Ovary (tissue), 9 donors: ENCODE measurements around the gene CCAR1. TPM values are rescaled to one million over a fixed set of nuclear protein-coding genes. Genes with fewer than 3 reads are reported as not detected.

Experiments used
- DNase-seq, 5 donors: peaks; one replicate each; pipeline ENCODE4 v3.0.0-alpha.2; 2019 to 2020
- H3K27ac ChIP-seq, 2 donors: fragments of 200-600 bp; one replicate each; pipeline versions ENCODE4 v1.5.1 to v1.8.0; 2019 to 2022
- H3K27me3 ChIP-seq: fragments of 200-600 bp; one replicate; pipeline ENCODE4 v1.8.0; 2022
- H3K36me3 ChIP-seq: fragments of 200-600 bp; sonication (generic); one replicate; pipeline ENCODE4 v1.5.1; 2019
- H3K4me1 ChIP-seq: one replicate; pipeline ENCODE4 v1.8.1; 2013; ENCODE audit warnings: mild to moderate bottlenecking, moderate library complexity; ENCODE audit not compliant: insufficient read depth
- H3K4me3 ChIP-seq: fragments of 200-600 bp; sonication (generic); one replicate; pipeline ENCODE4 v1.5.1; 2017
- H3K9me3 ChIP-seq, 2 donors: fragments of 200-600 bp in 1 of 2; sonication (generic) in 1 of 2; one replicate each; pipeline versions ENCODE4 v1.5.1 to v1.8.1; 2013 to 2019; ENCODE audit warnings: mild to moderate bottlenecking in 1 of 2, moderate library complexity in 1 of 2
- CTCF ChIP-seq, 3 donors: fragments of 450-650 bp in 2 of 3; fragments of 200-600 bp in 1 of 3; IDR thresholded peaks; one replicate each; pipeline versions ENCODE4 v1.5.1 to v1.8.0; 2016 to 2022; ENCODE audit warnings: antibody characterized with exemption in 3 of 3, mild to moderate bottlenecking in 1 of 3
- EP300 ChIP-seq: sonication (generic); formaldehyde crosslinking; IDR thresholded peaks from one replicate; pipeline ENCODE4 v1.6.1; 2017; ENCODE audit warnings: antibody characterized with exemption
- POLR2A ChIP-seq: fragments of 450-650 bp; IDR thresholded peaks from one replicate; pipeline ENCODE4 v1.6.1; 2017; ENCODE audit warnings: antibody characterized with exemption, mild to moderate bottlenecking, moderate library complexity
- WGBS, 3 donors: extraction: QIAGEN DNeasy Blood & Tissue Kit in 1 of 3; methylation state at CpG; one replicate each; pipeline versions ENCODE4 v1.1.5 to v1.1.7; 2013 to 2017; 5-methylcytosine and 5-hydroxymethylcytosine counted together
- intact Hi-C, 4 donors: fragments of 100-400 bp; cut with DNase I; formaldehyde crosslinking; loops; one replicate each; pipeline versions ENCODE4 v1.11.0 to v1.15.1; 2022 to 2023
- polyA plus RNA-seq, 2 donors: library from polyadenylated mRNA; stranded (reverse); fragments of 200-250 nt in 1 of 2; fragments of 350-450 nt in 1 of 2; fragmentation: Illumina TruSeq in 1 of 2; extraction: RNeasy Lipid Tissue Mini Kit (QIAGEN cat#74804) in 1 of 2; gene quantifications; one replicate each; pipeline ENCODE4 v1.2.3, GENCODE V29; 2013 to 2014
- total RNA-seq, 7 donors: library from RNA; depleted of rRNA in 2 of 7; stranded (reverse); fragments of >200 nt in 2 of 7; fragmentation: NEBNext Ultra II Directional in 3 of 7; extraction: Animal tissue kit (Norgen Biotek cat#: 25700) in 3 of 7; gene quantifications; one replicate each; pipeline versions ENCODE4 v1.1.0 to v1.2.4, GENCODE V29; 2016 to 2023
- donor health status: DM: no; HTN: no; CAD: no; lungs with moderate emphysema.
- donor health status: DM: no; HTN: no; CAD: no.
- donor health status: Bipolar disorder and iron deficiency.
- donor health status: DM: yes; HTN: yes; CAD: no.
- donor health status: DM: no; HTN: no; CAD: no.
- donor health status: DM: yes; HTN: yes; CAD: no.

CCAR1 gene
- total and polyA plus RNA-seq, 9 donors, result 22.0 to 65.4 (median 50.9) TPM

DNA sequence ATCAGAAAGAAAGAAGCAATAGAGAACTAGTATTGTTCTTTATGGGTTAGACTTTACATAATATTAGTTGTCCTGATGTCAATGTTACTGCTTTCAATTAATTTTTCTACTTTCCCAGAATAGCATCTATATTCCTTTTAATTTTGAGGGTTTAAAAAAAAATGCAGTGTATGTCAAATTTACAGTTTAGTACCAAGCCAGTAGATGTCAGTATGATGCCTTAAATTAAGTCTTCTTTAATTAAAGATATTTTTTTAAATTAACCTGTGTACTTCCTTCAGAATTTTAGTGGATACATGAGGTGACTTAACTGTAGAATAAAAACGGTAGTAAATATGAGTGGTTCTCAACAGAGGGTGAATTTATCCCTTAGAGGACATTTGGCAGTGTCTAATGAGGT lies 71.1 kb downstream of the CCAR1 start:
- TF ChIP-seq EP300 (no peak), POLR2A (no peak), CTCF (IDR thresholded peaks at IDR 0.05) (no peak)
- 36 to 61% (median 50%) methylated on average over 1 of the region's 1 CpG for WGBS, 3 donors
- Histone ChIP-seq H3K4me3 (no peak overlapping the region), H3K27ac (no peak overlapping the region), H3K27me3 (no peaks in the 10 kb centered on the region), H3K36me3 (no peaks in the 10 kb centered on the region), H3K9me3 (no peaks in the 10 kb centered on the region), H3K4me1 (no peaks in the 10 kb centered on the region)
- intact Hi-C loops, result no loop called here
- no peak for DNase-seq

DNA sequence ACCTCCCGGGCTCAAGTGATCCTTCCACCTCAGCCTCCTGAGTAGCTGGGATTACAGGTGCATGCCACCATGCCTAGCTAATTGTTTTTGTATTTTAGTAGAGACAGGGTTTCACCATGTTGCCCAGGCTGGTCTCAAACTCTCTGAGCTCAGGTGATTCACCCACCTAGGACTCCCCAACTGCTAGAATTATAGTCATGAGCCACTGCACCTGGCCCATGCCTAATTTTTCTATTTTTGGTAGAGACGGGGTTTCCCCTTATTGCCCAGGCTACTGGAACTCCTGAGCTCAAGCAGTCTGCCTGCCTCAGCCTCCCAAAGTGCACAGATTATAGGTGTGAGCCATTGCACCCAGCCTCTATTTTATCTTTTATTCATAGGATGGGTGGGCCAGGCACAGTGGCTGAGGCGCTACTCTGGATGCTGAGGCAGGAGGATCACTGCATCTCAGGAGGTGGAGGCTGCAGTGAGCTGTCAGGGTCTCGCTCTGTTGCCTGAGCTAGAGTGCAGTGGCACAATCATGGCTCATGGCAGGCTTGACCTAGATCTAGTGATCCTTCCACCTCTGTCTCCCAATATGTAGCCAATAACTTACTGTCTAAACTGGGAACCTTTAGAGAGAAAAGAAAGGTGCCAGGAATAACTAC lies 75.0 kb downstream of the CCAR1 start:
- Histone ChIP-seq H3K36me3 (no peaks in the 10 kb centered on the region), H3K4me1 (no peaks in the 10 kb centered on the region), H3K27ac (no peak overlapping the region), H3K9me3 (no peaks in the 10 kb centered on the region), H3K4me3 (no peak overlapping the region), H3K27me3 (no peaks in the 10 kb centered on the region)
- intact Hi-C loops, result no loop called here
- 95 to 97% (median 96%) methylated on average over 4 of the region's 4 CpGs for WGBS, 3 donors
- no peak for TF ChIP-seq EP300
- no peak for TF ChIP-seq POLR2A
- no peak for TF ChIP-seq CTCF (IDR thresholded peaks at IDR 0.05)
- no peak for DNase-seq

- TF ChIP-seq EP300 (no peak), CTCF (IDR thresholded peaks at IDR 0.05) (no peak), POLR2A (no peak)
- Histone ChIP-seq H3K4me3 (no peak overlapping the region), H3K27me3 (no peaks in the 10 kb centered on the region), H3K27ac (no peak overlapping the region), H3K36me3 (no peaks in the 10 kb centered on the region), H3K4me1 (no peaks in the 10 kb centered on the region), H3K9me3 (no peaks in the 10 kb centered on the region)
- DNase-seq, result no peak
- 73 to 84% (median 79%) methylated on average over 3 of the region's 3 CpGs for WGBS, 3 donors
- intact Hi-C loops, result no loop called here
Observed at GRCh38 chr10:68796605-68797004, 75.6 kb downstream of the CCAR1 start.

- Histone ChIP-seq H3K9me3 (no peaks in the 10 kb centered on the region), H3K4me1 (no peaks in the 10 kb centered on the region), H3K4me3 (no peak overlapping the region), H3K27me3 (no peaks in the 10 kb centered on the region), H3K36me3 (no peaks in the 10 kb centered on the region), H3K27ac (no peak overlapping the region)
- no peak for DNase-seq
- WGBS, 3 donors, result 23 to 32% (median 27%) methylated on average over 2 of the region's 2 CpGs
- no peak for TF ChIP-seq POLR2A
- TF ChIP-seq CTCF (IDR thresholded peaks at IDR 0.05), result no peak
- no peak for TF ChIP-seq EP300
- intact Hi-C loops, result no loop called here
Observed at GRCh38 chr10:68800211-68800610, 79.2 kb downstream of the CCAR1 start.
